VCaP (cell line): Measurements from ENCODE around the gene ITGA4.

ENCODE experiments used
- H3K27ac ChIP-seq: fragments of 450-650 bp; 2 replicates; pipeline ENCODE4 v1.5.1; 2017
- TF ChIP-seq, protein P1 (sequence below): fragments of 450-650 bp; conservative IDR thresholded peaks from 2 replicates; pipeline ENCODE4 v1.5.1; 2017; ENCODE audit warnings: mild to moderate bottlenecking, moderate library complexity

Gene ITGA4

DNA sequence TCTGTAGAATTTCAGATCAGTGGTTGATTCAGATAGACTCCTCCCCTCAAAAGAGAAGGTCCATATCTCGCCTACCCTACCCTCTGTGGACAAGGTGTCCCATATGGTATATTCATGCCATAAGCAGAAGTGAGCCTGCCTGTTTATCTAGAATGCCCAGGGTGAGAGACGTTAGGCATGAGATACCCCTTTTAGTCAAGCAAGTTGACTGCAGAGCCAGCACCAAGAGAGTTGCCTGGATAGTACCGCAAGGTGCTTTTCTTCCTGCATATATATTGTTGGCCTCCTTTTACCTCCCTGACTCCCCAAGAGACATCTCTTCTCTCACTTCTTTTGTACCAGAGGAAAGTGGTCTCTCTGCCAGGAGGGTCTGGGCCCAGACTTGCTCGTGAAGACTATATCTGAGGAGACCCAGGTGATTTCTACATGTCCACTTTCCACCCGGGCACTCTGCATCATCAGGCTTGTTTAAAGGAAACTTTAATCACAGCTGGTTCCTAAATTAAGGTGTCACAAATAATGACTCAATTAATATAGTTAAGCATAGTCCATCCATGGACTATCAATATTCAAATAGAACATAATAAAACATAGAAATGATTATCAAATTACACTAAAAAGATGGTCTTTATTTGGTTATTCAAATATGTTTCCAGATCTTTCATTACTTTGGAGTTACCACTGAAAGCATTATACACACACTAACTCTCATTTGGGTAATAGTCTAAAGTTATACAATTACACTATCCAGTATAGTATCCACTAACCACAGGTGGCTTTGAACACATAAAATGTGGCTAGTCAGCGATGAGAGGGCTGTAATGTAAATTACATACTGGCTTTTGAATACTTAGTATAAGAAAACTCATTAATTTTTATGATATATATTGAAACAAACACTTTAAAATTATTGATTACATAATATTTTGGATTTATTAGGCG lies 4.1 kb downstream of the ITGA4 start:
- H3K27ac ChIP-seq: no peak overlapping the region

DNA sequence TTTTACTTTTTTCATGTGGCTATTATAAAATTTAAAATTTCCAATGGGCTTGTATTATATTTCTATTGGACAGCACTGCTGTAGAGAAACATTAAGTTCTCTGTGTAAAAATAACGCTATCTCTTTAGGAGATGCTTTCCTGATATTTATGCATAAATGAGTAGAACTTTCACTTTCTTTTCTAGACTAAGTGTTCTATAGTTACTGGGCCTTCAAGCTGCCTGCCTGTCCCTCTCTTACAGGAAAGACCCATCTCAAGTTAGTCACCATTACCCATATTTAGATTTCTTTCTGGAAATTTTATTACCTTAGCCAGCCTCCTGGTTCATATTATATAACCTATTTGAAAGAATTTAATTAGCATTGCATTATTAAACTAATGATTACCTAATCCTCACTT lies 4.8 kb downstream of the ITGA4 start:
- TF ChIP-seq, protein P1, sequence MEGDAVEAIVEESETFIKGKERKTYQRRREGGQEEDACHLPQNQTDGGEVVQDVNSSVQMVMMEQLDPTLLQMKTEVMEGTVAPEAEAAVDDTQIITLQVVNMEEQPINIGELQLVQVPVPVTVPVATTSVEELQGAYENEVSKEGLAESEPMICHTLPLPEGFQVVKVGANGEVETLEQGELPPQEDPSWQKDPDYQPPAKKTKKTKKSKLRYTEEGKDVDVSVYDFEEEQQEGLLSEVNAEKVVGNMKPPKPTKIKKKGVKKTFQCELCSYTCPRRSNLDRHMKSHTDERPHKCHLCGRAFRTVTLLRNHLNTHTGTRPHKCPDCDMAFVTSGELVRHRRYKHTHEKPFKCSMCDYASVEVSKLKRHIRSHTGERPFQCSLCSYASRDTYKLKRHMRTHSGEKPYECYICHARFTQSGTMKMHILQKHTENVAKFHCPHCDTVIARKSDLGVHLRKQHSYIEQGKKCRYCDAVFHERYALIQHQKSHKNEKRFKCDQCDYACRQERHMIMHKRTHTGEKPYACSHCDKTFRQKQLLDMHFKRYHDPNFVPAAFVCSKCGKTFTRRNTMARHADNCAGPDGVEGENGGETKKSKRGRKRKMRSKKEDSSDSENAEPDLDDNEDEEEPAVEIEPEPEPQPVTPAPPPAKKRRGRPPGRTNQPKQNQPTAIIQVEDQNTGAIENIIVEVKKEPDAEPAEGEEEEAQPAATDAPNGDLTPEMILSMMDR: no peak
- no peak overlapping the region for H3K27ac ChIP-seq

More for the DNA sequence above, 4.1 kb downstream of the ITGA4 start:
- TF ChIP-seq, protein P1: no peak

DNA sequence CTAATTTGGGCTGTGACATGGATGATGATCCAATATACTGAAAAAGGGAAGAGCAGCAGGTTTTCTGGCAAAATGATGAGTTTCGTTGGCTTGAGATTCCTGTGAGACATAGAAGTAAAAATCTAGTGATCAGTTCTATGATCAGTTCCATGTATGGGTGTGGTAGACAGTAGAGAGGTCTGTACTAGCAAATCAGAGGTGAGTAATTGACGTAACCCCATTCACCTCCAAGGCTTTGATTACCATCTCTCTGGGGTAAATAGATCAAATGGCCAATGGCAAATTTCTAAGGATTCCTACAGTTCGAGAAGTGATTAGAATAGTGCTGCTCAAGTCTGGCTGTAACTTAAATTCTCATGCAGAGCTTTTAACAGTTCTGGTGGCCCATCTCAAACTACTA lies 6.4 kb downstream of the ITGA4 start:
- no peak overlapping the region for H3K27ac ChIP-seq
- TF ChIP-seq, protein P1: no peak

DNA sequence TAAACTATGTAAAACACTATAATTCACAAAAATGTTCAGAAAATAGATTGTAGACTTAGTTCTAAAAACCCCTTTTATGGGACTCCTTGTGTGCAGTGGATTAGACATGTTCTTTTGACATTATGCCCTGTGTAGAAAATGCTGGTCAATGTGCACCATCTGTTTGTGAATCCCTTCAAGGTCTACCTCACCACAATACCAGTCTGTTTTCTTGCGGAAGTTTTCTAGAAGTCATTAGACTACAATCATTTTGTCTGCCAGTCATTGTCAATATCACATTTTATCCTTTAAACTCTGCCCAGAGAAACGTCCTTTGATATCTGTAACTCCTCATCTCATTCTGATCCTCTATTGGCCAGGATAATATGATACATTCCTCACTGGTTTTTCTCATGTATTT lies 7.8 kb downstream of the ITGA4 start:
- H3K27ac ChIP-seq: no peak overlapping the region
- TF ChIP-seq, protein P1: no peak

DNA sequence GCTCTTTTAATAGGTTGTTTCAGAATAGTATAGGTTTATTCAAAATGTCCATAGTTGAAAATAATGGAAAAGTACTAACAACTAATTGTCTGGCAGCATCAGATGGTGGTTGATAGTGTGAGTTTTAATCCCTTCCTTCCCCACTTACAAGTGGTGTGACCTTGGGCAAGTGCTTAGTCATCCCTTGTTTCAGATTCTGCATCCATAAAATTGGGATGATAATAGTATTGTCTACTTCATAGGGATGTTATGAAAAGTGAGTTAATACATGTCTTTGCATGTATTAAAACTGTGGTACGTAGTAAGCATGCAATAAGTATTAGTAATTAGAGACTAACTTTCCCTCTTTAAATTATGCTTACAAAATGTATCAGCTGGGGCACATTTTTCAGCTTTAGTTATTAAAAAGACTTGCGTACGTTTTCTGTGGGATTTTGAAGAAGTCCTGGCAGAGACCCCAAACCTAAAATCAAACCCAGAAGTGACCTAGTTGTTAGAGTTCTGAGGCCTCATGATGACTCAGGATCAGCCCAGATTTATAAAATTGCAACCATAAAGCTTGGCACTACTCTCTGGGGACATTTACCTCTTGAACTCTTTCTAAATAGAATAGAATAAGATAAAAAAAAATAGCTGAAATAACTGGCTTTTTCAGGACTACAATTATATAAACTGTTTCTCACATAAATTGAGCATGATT lies 8.6 kb downstream of the ITGA4 start:
- H3K27ac ChIP-seq: no peak overlapping the region
- TF ChIP-seq, protein P1: no peak

DNA sequence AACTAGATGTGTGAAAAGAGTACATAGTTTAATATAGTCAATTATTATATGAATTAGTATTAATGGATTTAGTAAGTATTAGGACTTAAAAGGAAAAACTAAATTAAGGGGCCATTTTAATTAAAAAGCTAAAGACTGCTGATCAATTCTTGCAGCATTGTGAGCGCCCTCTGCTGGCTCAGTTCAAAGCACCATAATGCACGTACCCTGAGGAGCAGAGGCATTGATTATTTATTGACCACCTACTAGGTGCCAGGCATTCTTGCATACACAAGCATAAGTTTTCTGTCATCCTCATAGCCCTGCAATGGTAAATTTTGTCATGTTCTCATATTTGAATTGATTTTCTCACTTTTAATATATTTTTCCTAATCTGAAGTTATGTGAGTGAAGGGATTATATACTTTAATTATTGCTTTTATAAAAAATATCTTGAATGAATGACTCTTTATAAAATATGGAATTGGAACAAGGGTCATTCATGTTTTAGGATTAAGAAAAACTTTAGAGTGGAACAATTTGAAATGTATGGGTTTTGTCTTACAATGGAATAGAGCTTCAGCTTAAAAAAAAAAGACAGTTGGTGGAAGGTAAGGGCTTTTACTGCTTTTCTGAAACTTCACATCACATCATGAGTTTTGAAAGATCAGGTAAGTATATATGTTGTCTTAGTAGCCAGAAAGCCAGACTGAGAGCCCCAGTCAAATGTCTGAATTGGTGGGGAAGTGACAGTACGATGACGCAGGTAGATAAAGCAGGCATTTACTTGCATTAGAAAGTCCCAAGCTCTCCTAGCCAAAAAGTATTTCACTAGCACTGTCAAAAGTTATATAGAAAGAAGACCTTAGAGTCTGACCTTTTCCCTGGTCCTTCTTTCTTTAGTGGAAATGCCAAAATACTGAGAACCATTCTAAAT lies 9.7 kb downstream of the ITGA4 start:
- TF ChIP-seq, protein P1: peak; percentile 89
- no peak overlapping the region for H3K27ac ChIP-seq
